GM23248 (cell line): ENCODE data around the gene MLLT6. TPM values are rescaled to one million over a fixed set of nuclear protein-coding genes. Genes with fewer than 3 reads are reported as not detected.

Experiments
- DNase-seq: peaks from one replicate; pipeline ENCODE4 v3.0.0-alpha.2; 2015
- H2AFZ ChIP-seq: fragments of 200-600 bp; sonication (generic); 2 replicates; pipeline ENCODE4 v1.6.1; 2016; ENCODE audit warnings: antibody characterized with exemption
- H3F3A ChIP-seq: fragments of 200-600 bp; sonication (generic); 2 replicates; pipeline ENCODE4 v1.6.1; 2016; ENCODE audit warnings: mild to moderate bottlenecking, antibody characterized with exemption, mixed run types; ENCODE audit not compliant: insufficient read depth
- H3K27ac ChIP-seq: fragments of 200-600 bp; sonication (generic); 2 replicates; pipeline ENCODE4 v1.5.1; 2016; ENCODE audit warnings: mild to moderate bottlenecking
- H3K27me3 ChIP-seq: fragments of 200-600 bp; sonication (generic); replicated peaks from 2 replicates; pipeline ENCODE4 v1.6.1; 2016; ENCODE audit warnings: mild to moderate bottlenecking; ENCODE audit not compliant: insufficient read depth
- H3K36me3 ChIP-seq: fragments of 200-600 bp; sonication (generic); 2 replicates; pipeline ENCODE4 v1.6.1; 2016; ENCODE audit warnings: low read depth, mild to moderate bottlenecking
- H3K4me1 ChIP-seq: fragments of 200-600 bp; sonication (generic); 2 replicates; pipeline ENCODE4 v1.6.1; 2016; ENCODE audit warnings: mild to moderate bottlenecking; ENCODE audit not compliant: insufficient read depth
- H3K4me2 ChIP-seq: fragments of 200-600 bp; sonication (generic); one replicate; pipeline ENCODE4 v1.6.1; 2016; ENCODE audit warnings: mild to moderate bottlenecking; ENCODE audit not compliant: unreplicated experiment
- H3K4me3 ChIP-seq: fragments of 200-600 bp; sonication (generic); 2 replicates; pipeline ENCODE4 v1.5.1; 2016; ENCODE audit warnings: mild to moderate bottlenecking
- H3K79me2 ChIP-seq: fragments of 200-600 bp; sonication (generic); 2 replicates; pipeline ENCODE4 v1.6.1; 2016; ENCODE audit warnings: mild to moderate bottlenecking; ENCODE audit not compliant: insufficient read depth
- H3K9ac ChIP-seq: fragments of 200-600 bp; sonication (generic); 2 replicates; pipeline ENCODE4 v1.6.1; 2016; ENCODE audit warnings: mild to moderate bottlenecking
- H3K9me2 ChIP-seq: fragments of 200-600 bp; sonication (generic); 2 replicates; pipeline ENCODE4 v1.6.1; 2016; ENCODE audit warnings: mixed run types, mild to moderate bottlenecking, moderate library complexity; ENCODE audit not compliant: insufficient read depth
- H3K9me3 ChIP-seq: fragments of 200-600 bp; sonication (generic); one replicate; pipeline ENCODE4 v1.6.1; 2017; ENCODE audit warnings: low read depth
- H4K20me1 ChIP-seq: fragments of 200-600 bp; sonication (generic); 2 replicates; pipeline ENCODE4 v1.6.0; 2016; ENCODE audit not compliant: insufficient read depth
- EZH2 ChIP-seq: fragments of 200-600 bp; sonication (generic); IDR thresholded peaks from 2 replicates; pipeline ENCODE4 v1.6.1; 2018; ENCODE audit warnings: antibody characterized with exemption, mild to moderate bottlenecking; ENCODE audit not compliant: insufficient read depth, poor library complexity, severe bottlenecking
- EZH2phosphoT487 ChIP-seq: fragments of 200-600 bp; sonication (generic); IDR thresholded peaks from 2 replicates; pipeline ENCODE4 v1.6.1; 2018; ENCODE audit warnings: antibody characterized with exemption, moderate library complexity, mild to moderate bottlenecking, low read depth; ENCODE audit not compliant: insufficient read depth
- WGBS, 2 experiments: methylation state at CpG; one replicate each; pipeline ENCODE4 v1.1.6; 2015 to 2017; ENCODE audit warnings: low lambda C conversion rate in 2 of 2, low coverage in 1 of 2; ENCODE audit errors: missing lambda C conversion rate in 2 of 2; 5-methylcytosine and 5-hydroxymethylcytosine counted together
- in situ Hi-C: fragments of 300-500 bp; cut with MboI; formaldehyde crosslinking; loops from 2 replicates; pipeline ENCODE4 v1.15.0; 2020
- polyA plus RNA-seq: library from polyadenylated mRNA; unstranded; fragments of >200 nt; fragmentation: Nextera tagmentation; extraction: Ambion mirVana; gene quantifications from 2 replicates; pipeline ENCODE4 v1.2.1, GENCODE V29; 2016
- total RNA-seq: library from RNA; depleted of rRNA; stranded (reverse); fragments of >200 nt; shearing (Covaris generic); gene quantifications from 2 replicates; pipeline ENCODE4 v1.2.3, GENCODE V29; 2014

Gene MLLT6
- total and polyA plus RNA-seq, 2 experiments from 2014 or later, result 3.1 to 18.9 TPM

GRCh38 chr17:38691154-38691553 is 13.9 kb upstream of the MLLT6 start:
- Histone ChIP-seq H3K4me3 (no peak overlapping the region), H2AFZ (no peak overlapping the region), H3K4me1 (peaks cover 20% of the 10 kb centered on the region), H3K9ac (no peak overlapping the region), H3K36me3 (no peaks in the 10 kb centered on the region), H3K9me3 (no peaks in the 10 kb centered on the region), H4K20me1 (no peaks in the 10 kb centered on the region), H3K79me2 (no peaks in the 10 kb centered on the region), H3K27me3 (no peaks in the 10 kb centered on the region), H3K9me2 (no peaks in the 10 kb centered on the region), H3K27ac (no peak overlapping the region), H3F3A (0 out of 2 replicates have a peak, but pooled peaks cover 5% of the 10 kb centered on the region), H3K4me2 (no peak overlapping the region)
- no peak for TF ChIP-seq EZH2
- no peak for TF ChIP-seq EZH2phosphoT487
- in situ Hi-C loops, result no loop called here
- DNase-seq, result no peak
- 78 to 91% methylated on average over 2 to 4 of the region's 4 CpGs for WGBS, 2 experiments

GRCh38 chr17:38693700-38694329 is 11.3 kb upstream of the MLLT6 start:
- Histone ChIP-seq H3K4me1 (peaks cover 9% of the 10 kb centered on the region; the same call in 1 of the 2 replicates), H2AFZ (peak overlapping the region; percentile 78), H3K79me2 (no peaks in the 10 kb centered on the region), H3K9me3 (no peaks in the 10 kb centered on the region), H3K36me3 (no peaks in the 10 kb centered on the region), H3K4me3 (no peak overlapping the region), H3F3A (no peaks in the 10 kb centered on the region), H3K27me3 (no peaks in the 10 kb centered on the region), H3K9ac (no peak overlapping the region), H3K27ac (no peak overlapping the region), H4K20me1 (no peaks in the 10 kb centered on the region), H3K4me2 (no peak overlapping the region), H3K9me2 (no peaks in the 10 kb centered on the region)
- peak; percentile 53 for DNase-seq
- in situ Hi-C loops, result no loop called here
- WGBS, 2 experiments, result 19 to 24% methylated on average over 12 of the region's 12 CpGs
- TF ChIP-seq EZH2 (no peak), EZH2phosphoT487 (no peak)

GRCh38 chr17:38697061-38697820 is 7.8 kb upstream of the MLLT6 start:
- H3K27me3 ChIP-seq, result no peaks in the 10 kb centered on the region
- no peak overlapping the region for H3K27ac ChIP-seq
- no peak for TF ChIP-seq EZH2
- TF ChIP-seq EZH2phosphoT487, result no peak
- 69 to 73% methylated on average over 4 of the region's 4 CpGs for WGBS, 2 experiments
- no peaks in the 10 kb centered on the region for H3K36me3 ChIP-seq
- H3F3A ChIP-seq, result no peaks in the 10 kb centered on the region
- in situ Hi-C loops, result no loop called here
- H3K9ac ChIP-seq, result no peak overlapping the region
- no peak overlapping the region for H2AFZ ChIP-seq
- no peak for DNase-seq
- H3K4me3 ChIP-seq, result no peak overlapping the region
- no peaks in the 10 kb centered on the region for H3K9me3 ChIP-seq
- H3K4me1 ChIP-seq, result peaks cover 18% of the 10 kb centered on the region; the same call in 1 of the 2 replicates
- H4K20me1 ChIP-seq, result no peaks in the 10 kb centered on the region
- H3K79me2 ChIP-seq, result no peaks in the 10 kb centered on the region
- H3K4me2 ChIP-seq, result no peak overlapping the region
- no peaks in the 10 kb centered on the region for H3K9me2 ChIP-seq

- Histone ChIP-seq H3K4me2 (no peak overlapping the region), H3K9me2 (no peaks in the 10 kb centered on the region), H3K79me2 (no peaks in the 10 kb centered on the region), H3F3A (peaks cover 8% of the 10 kb centered on the region; the same call in 1 of the 2 replicates), H3K4me3 (no peak overlapping the region), H3K27ac (no peak overlapping the region), H2AFZ (no peak overlapping the region), H3K9ac (no peak overlapping the region), H3K36me3 (no peaks in the 10 kb centered on the region), H3K27me3 (no peaks in the 10 kb centered on the region), H4K20me1 (no peaks in the 10 kb centered on the region), H3K9me3 (no peaks in the 10 kb centered on the region), H3K4me1 (peaks cover 21% of the 10 kb centered on the region; the same call in 1 of the 2 replicates)
- in situ Hi-C loops, result no loop called here
- 94% methylated on average over 5 of the region's 5 CpGs for WGBS, 2 experiments
- no peak for DNase-seq
- TF ChIP-seq EZH2phosphoT487 (no peak), EZH2 (no peak)
These were observed 6.3 kb upstream of the MLLT6 start for GRCh38 chr17:38698760-38699159.
